HG02759 (cell line): ENCODE results near the gene TUBGCP6.
"Not testable (repeated sequence)": the region's sequence is repeated elsewhere in the genome, so short reads cannot be mapped to it uniquely, and the experiment has no call there.

Source experiments
- ATAC-seq: cut with Tn5 transposase; IDR thresholded peaks from one replicate; pipeline ENCODE4 v1.9.1; 2021; ENCODE audit warnings: mild to moderate bottlenecking, moderate library complexity; ENCODE audit not compliant: unreplicated experiment

TUBGCP6 gene

DNA sequence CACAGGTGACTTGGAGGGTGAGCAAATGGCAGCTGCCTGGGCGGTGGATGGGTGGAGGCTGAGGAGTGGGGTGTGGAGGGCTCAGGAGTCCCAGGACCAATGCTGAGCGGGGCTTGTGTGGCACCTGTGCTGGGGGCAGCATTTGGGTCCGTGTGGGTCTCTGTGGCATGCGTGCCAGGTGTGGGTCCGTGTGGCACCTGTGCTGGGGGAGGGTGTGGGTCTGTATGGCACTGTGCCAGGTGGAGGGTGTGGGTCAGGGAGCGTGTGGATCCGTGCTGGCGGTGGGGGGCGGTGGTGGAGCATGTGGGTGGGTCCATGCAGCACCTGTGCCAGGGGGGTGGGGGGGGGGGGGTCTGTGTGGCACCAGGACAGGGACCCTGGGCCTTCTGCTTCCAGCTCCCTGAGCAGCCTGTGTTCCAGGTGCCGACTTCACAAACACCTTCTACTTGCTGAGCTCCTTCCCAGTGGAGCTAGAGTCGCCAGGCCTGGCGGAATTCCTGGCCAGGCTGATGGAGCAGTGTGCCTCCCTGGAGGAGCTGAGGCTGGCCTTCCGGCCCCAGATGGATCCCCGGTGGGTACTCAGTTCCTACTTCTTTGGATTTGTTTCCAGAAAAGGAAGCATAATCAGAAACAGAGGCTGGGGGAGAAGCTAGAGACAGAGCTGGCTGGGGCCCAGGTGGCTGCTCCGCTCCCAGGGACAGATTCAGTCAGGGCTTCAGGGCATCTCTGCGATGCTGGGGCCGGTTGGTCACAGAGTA lies 29.3 kb downstream of the TUBGCP6 start:
- no peak for ATAC-seq

- ATAC-seq = no peak
These were observed 31.6 kb downstream of the TUBGCP6 start for GRCh38 chr22:50213263-50213662.

- no peak for ATAC-seq
These were observed 33.7 kb downstream of the TUBGCP6 start for GRCh38 chr22:50211147-50211546.

GRCh38 chr22:50210378-50211139 lies 34.3 kb downstream of the TUBGCP6 start:
- ATAC-seq = no peak

- ATAC-seq = no peak
These were observed 34.9 kb downstream of the TUBGCP6 start for GRCh38 chr22:50209893-50210292.

DNA sequence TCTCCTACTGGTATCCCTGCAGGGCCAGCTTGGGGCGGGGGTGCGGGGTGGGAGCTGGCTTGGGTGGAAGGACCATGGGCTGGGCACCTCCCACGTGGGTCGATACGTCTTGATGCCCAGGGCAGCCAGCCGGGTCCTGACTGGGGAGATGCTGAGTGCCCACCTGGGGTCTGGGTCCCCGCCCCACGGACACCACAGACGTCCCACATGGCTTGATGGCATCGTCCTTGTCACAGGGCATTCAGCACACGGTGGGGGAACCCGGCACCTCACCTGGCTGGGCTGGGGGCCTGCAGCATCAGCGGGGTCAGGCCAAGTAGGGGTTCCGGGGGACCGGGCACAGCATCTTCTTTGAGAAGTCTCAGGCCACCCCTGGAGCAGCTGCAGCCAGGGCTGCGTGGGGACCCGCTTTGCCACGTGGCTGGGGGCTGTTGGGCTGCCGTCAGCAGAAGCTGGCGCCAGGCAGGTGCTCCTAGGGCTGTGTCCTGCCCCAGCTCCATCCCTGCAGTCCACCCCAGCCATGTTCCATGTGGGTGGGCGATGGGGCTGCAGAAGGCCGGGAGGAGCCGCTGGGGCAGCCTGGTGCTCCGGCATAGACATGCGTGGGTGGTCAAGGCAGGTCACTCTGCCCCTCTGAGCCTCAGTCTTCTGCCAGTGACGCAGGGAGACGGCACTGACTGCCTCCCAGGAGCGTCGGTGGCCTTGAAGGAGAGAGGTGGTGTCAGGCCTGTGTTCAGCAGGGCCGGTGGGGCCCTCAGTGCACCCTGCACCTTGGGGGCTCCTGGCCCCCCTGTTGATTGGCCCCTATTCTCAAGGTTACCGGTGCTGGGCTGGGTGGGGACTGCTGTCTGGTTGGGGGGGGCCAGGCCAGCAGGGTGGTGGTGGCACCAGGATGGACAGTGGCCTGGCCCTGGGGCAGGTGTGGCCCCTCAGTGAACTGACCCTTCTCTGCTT lies 35.6 kb downstream of the TUBGCP6 start:
- no peak for ATAC-seq

DNA sequence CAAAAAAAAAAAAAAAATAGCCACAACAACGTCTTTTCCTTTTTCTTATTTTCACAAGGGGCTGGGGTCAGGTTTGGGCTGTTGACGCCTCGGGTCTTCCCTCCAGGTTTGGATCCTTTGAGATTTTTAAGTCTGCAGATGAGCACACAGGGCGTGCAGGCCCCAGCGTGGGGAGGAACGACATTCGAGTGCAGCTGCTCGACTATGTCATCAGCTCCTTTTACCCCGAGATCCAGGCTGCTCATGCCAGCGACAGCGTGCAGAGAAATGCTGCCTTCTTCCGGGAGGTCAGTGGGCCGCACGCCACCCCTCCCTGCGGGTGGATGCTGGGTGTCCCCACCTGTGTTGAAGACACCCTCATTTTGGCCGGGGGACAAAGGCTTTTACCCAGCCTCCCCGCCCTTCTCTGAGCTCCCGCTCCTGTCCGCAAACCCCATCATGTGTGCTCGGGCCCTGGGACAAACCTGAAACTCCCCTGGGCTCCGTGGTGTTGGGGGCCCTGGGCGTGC lies 36.3 kb downstream of the TUBGCP6 start:
- ATAC-seq = no peak

- no peak for ATAC-seq
These were observed 37.3 kb downstream of the TUBGCP6 start for GRCh38 chr22:50207383-50208140.

DNA sequence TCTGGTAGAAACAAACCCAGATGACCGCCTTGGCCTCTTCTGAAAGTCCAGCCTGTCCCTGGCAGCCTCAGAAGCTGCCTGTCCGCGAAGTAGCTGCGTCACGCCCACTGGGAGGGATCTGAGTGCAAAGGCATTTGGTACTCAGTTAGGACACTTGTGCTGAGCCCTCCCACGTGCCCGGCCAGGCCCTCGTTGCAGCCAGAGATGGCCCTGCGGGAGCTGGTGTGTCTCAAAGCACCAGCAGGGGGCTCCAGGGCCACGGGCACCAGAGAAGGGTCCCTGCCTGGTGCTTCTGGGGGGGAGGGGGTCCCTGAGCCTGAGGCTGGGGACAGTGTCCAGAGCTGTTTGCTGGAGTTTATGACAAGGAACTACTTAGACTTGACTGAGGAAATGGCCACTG lies 38.2 kb downstream of the TUBGCP6 start:
- no peak for ATAC-seq

- ATAC-seq = no peak
These were observed 38.8 kb downstream of the TUBGCP6 start for GRCh38 chr22:50205781-50206569.

DNA sequence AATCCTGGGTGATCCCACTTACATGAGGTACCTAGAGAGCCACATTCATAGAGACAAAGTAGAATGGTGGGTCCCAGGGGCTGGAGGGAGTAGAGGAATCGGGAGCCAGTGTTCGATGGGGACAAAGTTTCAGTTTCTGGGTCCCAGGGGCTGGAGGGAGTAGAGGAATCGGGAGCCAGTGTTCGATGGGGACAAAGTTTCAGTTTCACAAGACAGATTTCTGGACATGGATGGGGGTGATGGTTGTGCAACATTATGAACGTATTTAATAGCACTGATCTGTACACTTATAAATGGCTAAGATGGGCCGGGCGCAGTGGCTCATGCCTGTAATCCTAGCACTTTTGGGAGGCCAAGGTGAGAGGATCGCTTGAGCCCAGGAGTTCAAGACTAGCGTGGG lies 39.8 kb downstream of the TUBGCP6 start:
- not testable (repeated sequence) for ATAC-seq

GRCh38 chr22:50204571-50204970 lies 40.3 kb downstream of the TUBGCP6 start:
- ATAC-seq = no peak

GRCh38 chr22:50203288-50203687 lies 41.5 kb downstream of the TUBGCP6 start:
- ATAC-seq = no peak

DNA sequence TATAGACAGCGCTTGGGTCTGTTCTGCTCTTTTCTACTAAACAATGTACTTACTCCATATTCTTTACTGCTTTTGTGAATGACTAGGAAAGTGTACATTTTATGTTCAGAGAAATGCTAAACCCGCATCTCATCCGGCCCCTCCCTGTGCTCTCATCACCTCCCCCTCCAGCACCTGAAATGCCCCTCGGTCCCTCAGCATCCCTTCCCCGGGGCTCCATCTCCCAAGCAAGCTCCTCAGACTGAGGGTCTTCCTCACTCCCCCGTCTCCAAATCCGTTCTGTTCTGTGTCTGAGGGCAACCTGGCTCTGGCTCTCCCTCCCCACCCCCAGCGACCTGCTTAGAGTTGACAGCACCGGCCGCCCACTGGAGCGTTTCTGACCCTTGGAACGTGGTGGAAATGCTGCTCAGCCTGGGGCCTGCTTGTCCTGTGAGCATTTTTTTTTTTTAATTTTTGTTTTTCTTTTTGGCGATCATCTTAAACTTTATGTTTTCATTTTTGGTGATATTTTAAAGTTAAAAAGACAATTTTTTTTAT lies 42.6 kb downstream of the TUBGCP6 start:
- no peak for ATAC-seq

DNA sequence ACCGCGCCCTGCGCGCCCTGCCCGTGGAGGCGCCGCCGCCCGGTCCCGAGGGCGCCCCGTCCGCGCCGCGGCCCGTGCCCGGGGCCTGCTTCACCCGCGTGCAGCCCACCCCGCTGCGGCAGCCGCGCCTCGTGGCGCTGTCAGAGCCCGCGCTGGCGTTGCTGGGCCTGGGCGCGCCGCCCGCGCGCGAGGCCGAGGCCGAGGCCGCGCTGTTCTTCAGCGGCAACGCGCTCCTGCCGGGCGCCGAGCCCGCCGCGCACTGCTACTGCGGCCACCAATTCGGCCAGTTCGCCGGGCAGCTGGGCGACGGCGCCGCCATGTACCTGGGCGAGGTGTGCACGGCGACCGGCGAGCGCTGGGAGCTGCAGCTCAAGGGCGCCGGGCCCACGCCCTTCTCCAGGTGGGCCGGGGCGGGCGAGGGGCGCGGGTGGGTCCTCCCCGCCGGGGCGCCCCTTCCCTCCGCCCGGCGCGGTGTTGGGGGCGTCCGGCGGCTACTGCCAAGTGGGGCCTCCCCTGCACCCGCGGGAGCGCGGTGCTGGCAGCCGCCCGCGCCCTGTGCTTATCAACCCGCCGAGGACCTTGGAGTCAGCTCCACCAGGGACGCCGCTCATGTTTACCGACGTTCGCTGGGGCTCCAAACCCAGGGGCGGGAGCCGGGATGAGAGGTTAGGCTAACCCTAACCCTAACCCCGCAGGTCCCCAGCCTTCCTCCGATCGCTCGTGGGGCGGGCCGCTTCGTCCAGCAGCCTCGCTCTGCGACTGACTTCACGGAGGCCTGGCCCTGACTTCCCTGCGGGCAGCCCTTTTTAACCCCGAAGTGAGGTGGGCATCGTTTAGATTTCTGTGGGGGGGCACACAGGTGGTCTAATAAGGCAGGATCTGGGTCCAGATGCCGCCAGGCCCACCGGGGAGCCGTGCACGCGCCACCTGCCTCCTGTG lies 43.4 kb downstream of the TUBGCP6 start:
- peak; percentile 37 for ATAC-seq

DNA sequence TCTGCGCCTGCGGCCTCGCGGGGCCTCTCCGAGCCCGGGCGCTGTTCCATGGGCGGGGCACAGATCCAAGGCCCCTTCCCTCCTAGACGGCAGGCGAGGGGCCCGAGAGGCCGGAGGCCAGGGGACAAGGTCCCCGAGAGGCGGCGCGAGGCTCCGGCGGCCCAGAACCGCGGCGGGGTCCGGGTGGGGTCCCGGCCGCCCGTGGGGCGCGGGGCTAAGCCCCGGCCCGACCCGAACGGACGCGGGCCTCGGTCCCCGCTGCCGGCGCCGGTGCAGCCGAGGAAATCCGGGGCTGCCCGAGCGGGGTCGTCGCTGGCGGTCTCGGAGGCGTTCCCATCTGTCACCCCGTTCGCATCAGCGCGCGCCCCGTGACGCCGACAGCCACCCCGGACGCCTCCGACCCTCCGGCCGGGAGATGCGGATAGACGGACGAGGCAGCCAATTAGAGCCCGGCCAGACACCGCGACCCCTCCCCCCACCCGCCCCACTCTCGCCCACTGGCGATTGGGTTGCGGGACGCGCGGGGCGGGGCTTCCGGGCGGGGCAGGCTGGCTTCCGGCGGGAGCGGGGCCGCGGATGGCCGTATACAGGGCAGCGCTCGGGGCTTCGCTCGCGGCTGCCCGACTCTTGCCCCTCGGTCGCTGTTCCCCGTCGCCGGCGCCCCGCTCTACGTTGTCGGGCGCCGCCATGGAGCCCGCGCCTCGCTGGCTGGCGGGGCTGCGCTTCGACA lies 44.2 kb downstream of the TUBGCP6 start, which contains the start of gene SELENOO:
Gene SELENOO, plus strand, starts transcription at position 551 of the 730 bp plus-strand sequence. Its CDS starts 26 bp downstream, at position 577.
- ATAC-seq = peak; percentile 75

- ATAC-seq = no peak
These were observed 44.9 kb downstream of the TUBGCP6 start for GRCh38 chr22:50199829-50200460.
